B cell (primary cell): ENCODE data around the gene PPP2R2D.

ENCODE experiments used
- EZH2 ChIP-seq: IDR thresholded peaks from 2 replicates; pipeline ENCODE4 v1.6.1; 2012; ENCODE audit warnings: borderline replicate concordance, low read depth, mild to moderate bottlenecking, moderate library complexity, low read length; ENCODE audit not compliant: insufficient read depth, poor library complexity, severe bottlenecking
- TF ChIP-seq, protein P1 (sequence below): fragments of 200-600 bp; IDR thresholded peaks from one replicate; pipeline ENCODE4 v1.8.0; 2022; ENCODE audit warnings: antibody characterized with exemption, mild to moderate bottlenecking

DNA sequence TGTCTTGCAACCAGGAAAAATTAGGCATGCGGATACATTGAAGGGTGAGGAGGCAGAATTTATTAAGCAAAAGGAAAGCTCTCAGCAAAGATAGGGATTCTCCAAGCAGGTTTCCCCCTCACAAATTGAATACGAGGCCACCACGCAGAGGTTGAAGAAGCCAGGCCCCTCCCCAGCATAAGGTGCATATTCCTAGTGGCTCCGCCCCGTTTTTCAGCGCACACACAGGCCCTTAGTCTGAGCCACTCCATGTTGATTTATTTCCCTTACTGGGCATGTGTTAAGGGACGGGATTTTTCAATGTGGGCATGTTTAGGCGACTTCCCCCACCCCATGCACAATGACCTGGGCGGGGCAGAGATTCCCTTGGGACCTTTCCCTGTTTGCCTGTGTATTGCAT, 24.9 kb downstream of the PPP2R2D start:
- TF ChIP-seq, protein P1, sequence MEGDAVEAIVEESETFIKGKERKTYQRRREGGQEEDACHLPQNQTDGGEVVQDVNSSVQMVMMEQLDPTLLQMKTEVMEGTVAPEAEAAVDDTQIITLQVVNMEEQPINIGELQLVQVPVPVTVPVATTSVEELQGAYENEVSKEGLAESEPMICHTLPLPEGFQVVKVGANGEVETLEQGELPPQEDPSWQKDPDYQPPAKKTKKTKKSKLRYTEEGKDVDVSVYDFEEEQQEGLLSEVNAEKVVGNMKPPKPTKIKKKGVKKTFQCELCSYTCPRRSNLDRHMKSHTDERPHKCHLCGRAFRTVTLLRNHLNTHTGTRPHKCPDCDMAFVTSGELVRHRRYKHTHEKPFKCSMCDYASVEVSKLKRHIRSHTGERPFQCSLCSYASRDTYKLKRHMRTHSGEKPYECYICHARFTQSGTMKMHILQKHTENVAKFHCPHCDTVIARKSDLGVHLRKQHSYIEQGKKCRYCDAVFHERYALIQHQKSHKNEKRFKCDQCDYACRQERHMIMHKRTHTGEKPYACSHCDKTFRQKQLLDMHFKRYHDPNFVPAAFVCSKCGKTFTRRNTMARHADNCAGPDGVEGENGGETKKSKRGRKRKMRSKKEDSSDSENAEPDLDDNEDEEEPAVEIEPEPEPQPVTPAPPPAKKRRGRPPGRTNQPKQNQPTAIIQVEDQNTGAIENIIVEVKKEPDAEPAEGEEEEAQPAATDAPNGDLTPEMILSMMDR, result no peak
- no peak for TF ChIP-seq EZH2
